Adrenal gland (tissue), 5 donors: Measurements from ENCODE around the gene SBK2.

Source experiments
- CTCF ChIP-seq, 6 experiments: fragments of 450-650 bp in 4 of 6; fragments of 200-600 bp in 2 of 6; sonication (generic) in 1 of 6; IDR thresholded peaks; 1 replicate in 5 of 6; 2 replicates in 1 of 6; pipeline versions ENCODE4 v1.5.1 to v1.8.0; 2016 to 2021; ENCODE audit warnings: antibody characterized with exemption in 6 of 6, mild to moderate bottlenecking in 2 of 6, moderate library complexity in 1 of 6
- POLR2A ChIP-seq, 2 donors: fragments of 450-650 bp; IDR thresholded peaks; one replicate each; pipeline ENCODE4 v1.6.1; 2017; ENCODE audit warnings: antibody characterized with exemption in 2 of 2, mild to moderate bottlenecking in 2 of 2, moderate library complexity in 1 of 2
- donor health status: DM: no; HTN: no; CAD: no.

- TF ChIP-seq CTCF (IDR thresholded peaks at IDR 0.05), result no peak
- TF ChIP-seq POLR2A (IDR thresholded peaks at IDR 0.05), result no peak
Measured at GRCh38 chr19:55484593-55485438, 52.1 kb downstream of the SBK2 start, which contains the start of gene NAT14.
